GM20000 (cell line): Measurements from ENCODE around the gene MFSD1.

Experiments used
- DNase-seq: peaks from one replicate; pipeline ENCODE4 v3.0.0; 2012; ENCODE audit warnings: low spot score
- CTCF ChIP-seq: IDR thresholded peaks from 2 replicates; pipeline ENCODE4 v1.5.1; 2012; ENCODE audit warnings: mild to moderate bottlenecking, control low read depth; ENCODE audit errors: extremely low read depth, missing control alignments

MFSD1 gene

GRCh38 chr3:158777161-158777873 lies 24.5 kb upstream of the MFSD1 start:
- no peak for TF ChIP-seq CTCF

GRCh38 chr3:158780766-158781165 lies 21.1 kb upstream of the MFSD1 start:
- no peak for TF ChIP-seq CTCF
- no peak for DNase-seq

More at GRCh38 chr3:158777161-158777873, 24.5 kb upstream of the MFSD1 start:
- no peak for DNase-seq

GRCh38 chr3:158781191-158781590 lies 20.7 kb upstream of the MFSD1 start:
- no peak for TF ChIP-seq CTCF
- DNase-seq: no peak

- no peak for DNase-seq
- no peak for TF ChIP-seq CTCF
These were observed 20.0 kb upstream of the MFSD1 start for GRCh38 chr3:158781849-158782248.

- TF ChIP-seq CTCF: no peak
- no peak for DNase-seq
These were observed 19.4 kb upstream of the MFSD1 start for GRCh38 chr3:158782283-158782989.

GRCh38 chr3:158783051-158783450 lies 18.8 kb upstream of the MFSD1 start:
- no peak for TF ChIP-seq CTCF
- DNase-seq: no peak

- no peak for DNase-seq
- TF ChIP-seq CTCF: no peak
These were observed 15.9 kb upstream of the MFSD1 start for GRCh38 chr3:158785972-158786371.
